Adipocyte (in vitro differentiated cells): ENCODE results near the gene CHSY1.

Experiments
- DNase-seq: peaks from one replicate; pipeline ENCODE4 v3.0.0-alpha.2; 2015; ENCODE audit warnings: low read depth
- H3K27me3 ChIP-seq: replicated peaks from 2 replicates; pipeline ENCODE4 v1.7.0; 2013; ENCODE audit warnings: mild to moderate bottlenecking, low read length, moderate library complexity; ENCODE audit not compliant: control insufficient read depth, insufficient read depth
- H3K36me3 ChIP-seq: 2 replicates; pipeline ENCODE4 v1.7.0; 2013; ENCODE audit warnings: low read length, mild to moderate bottlenecking, moderate library complexity; ENCODE audit not compliant: control insufficient read depth, insufficient read depth, severe bottlenecking
- H3K4me1 ChIP-seq: 2 replicates; pipeline ENCODE4 v1.7.0; 2013; ENCODE audit warnings: mild to moderate bottlenecking, low read length, moderate library complexity; ENCODE audit not compliant: control insufficient read depth, insufficient read depth
- H3K4me3 ChIP-seq: 2 replicates; pipeline ENCODE4 v1.7.0; 2013; ENCODE audit warnings: mild to moderate bottlenecking, low read length, moderate library complexity
- H3K9ac ChIP-seq: 2 replicates; pipeline ENCODE4 v1.7.0; 2013; ENCODE audit warnings: mild to moderate bottlenecking, low read length, moderate library complexity
- H3K9me3 ChIP-seq: 2 replicates; pipeline ENCODE4 v1.7.0; 2013; ENCODE audit warnings: mild to moderate bottlenecking, low read length, moderate library complexity; ENCODE audit not compliant: control insufficient read depth

The CHSY1 gene

DNA sequence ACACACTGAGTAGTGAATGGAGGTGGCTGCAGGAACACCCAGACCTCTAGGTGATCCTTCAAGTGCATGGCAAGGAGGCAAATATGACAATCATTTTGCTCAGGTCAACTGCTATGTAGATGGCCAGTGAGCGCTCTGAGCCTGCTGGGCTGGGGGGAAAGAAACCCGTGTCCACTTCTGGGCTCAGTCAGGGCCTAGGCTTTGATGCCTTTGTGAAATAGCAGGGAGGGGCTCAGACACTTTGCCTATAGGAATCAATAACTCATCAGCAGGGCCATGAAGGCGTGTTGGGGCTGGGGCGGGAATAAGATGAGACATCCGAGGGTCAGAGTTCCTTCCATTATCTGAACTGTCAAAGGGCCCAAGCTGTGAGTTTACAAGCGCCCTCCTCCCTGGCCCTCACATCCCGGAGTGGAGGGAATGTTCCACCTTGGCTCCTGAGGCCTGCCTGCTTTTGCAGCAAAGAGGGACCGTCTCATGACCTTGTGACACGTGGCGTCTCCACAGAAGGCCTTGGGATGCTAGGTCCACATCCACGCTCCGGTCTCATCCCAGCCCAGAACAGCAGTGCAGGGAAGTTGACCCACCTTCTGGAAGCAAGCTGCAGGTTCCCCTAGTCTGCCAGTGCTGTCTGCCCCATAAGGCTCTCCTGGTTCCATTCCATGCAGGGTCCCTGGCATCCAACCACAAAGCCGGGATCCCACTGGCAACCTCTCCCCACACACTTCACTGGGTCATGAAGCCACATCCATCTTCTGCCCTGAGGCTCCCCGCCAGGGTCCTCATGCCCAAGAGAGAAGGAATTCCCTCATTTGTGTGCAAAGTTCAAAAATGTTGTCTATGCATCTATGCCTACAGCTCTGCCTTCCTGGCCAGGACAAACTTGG lies 78.4 kb downstream of the CHSY1 start:
- Histone ChIP-seq H3K4me3 (no peak overlapping the region), H3K36me3 (peaks cover 15% of the 10 kb centered on the region)

GRCh38 chr15:101172501-101173071 lies 79.3 kb downstream of the CHSY1 start:
- Histone ChIP-seq H3K27me3 (no peaks in the 10 kb centered on the region), H3K4me3 (no peak overlapping the region), H3K4me1 (peaks cover 14% of the 10 kb centered on the region), H3K36me3 (peaks cover 6% of the 10 kb centered on the region), H3K9ac (no peak overlapping the region), H3K9me3 (no peaks in the 10 kb centered on the region)
- peak; percentile 35 for DNase-seq

More for the DNA sequence above, 78.4 kb downstream of the CHSY1 start:
- Histone ChIP-seq H3K9ac (no peak overlapping the region), H3K27me3 (no peaks in the 10 kb centered on the region), H3K4me1 (peaks cover 14% of the 10 kb centered on the region), H3K9me3 (no peaks in the 10 kb centered on the region)
- DNase-seq = no peak

DNA sequence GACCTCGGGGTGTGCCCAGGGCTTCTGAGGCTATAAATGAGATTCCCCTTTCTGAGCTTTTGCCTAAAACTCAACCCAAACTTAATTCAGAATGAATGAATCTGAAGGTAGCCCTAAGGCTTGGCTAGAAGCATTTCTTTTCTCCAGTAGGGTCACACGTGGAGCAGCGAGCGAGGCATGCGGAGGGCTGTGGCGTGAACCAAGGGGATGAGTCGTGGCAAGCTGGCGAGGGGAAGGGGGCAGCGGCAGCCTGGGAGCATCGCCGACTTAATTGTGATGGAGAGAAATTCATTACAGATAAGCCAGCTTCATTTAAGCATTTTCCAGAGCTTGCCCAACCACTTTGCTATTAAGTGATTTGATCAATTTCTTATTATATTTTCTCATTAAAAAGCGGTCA lies 79.9 kb downstream of the CHSY1 start:
- H3K4me1 ChIP-seq = peaks cover 14% of the 10 kb centered on the region
- peaks cover under 1% of the 10 kb centered on the region for H3K36me3 ChIP-seq
- H3K9ac ChIP-seq = no peak overlapping the region
- no peaks in the 10 kb centered on the region for H3K9me3 ChIP-seq
- H3K27me3 ChIP-seq = no peaks in the 10 kb centered on the region
- H3K4me3 ChIP-seq = no peak overlapping the region
- DNase-seq = no peak

GRCh38 chr15:101170568-101171350 lies 81.1 kb downstream of the CHSY1 start:
- peak overlapping the region; percentile 14 for H3K9ac ChIP-seq
- peaks cover 11% of the 10 kb centered on the region for H3K9me3 ChIP-seq
- H3K4me1 ChIP-seq = peaks cover 14% of the 10 kb centered on the region
- no peaks in the 10 kb centered on the region for H3K36me3 ChIP-seq
- no peaks in the 10 kb centered on the region for H3K27me3 ChIP-seq
- DNase-seq = no peak
- peak overlapping the region; percentile 14 for H3K4me3 ChIP-seq

DNA sequence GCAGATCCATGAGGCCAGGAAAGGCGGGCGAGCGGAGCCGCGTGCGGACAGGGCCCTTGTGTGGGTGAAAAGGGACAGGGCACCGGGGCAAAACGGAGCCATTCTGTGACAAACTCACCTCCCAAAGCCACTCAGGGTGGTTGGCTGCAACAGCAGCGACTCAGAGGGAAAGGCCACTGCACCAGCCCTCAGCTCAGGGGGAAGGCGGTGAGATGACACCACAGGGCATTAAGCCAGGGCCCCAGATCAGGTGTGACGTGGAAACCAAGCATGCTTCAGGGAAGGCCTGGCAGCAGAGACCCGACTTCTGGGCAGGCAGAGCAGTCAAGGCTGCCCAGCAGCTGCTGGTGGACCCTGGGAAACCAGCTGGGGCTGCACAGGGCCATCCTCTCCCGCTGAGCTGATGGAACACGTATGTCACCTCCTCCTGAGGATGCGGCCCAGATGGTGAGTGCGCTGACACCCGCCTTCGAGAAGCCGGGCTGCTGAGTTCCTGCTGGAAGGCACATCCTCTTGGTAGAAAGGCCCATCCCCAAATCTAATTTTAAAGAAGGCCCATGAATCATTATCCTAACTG lies 82.3 kb downstream of the CHSY1 start:
- no peak overlapping the region for H3K9ac ChIP-seq
- peaks cover 14% of the 10 kb centered on the region for H3K4me1 ChIP-seq
- H3K4me3 ChIP-seq = no peak overlapping the region
- H3K27me3 ChIP-seq = no peaks in the 10 kb centered on the region
- peaks cover 20% of the 10 kb centered on the region for H3K9me3 ChIP-seq
- no peak for DNase-seq
- H3K36me3 ChIP-seq = no peaks in the 10 kb centered on the region

DNA sequence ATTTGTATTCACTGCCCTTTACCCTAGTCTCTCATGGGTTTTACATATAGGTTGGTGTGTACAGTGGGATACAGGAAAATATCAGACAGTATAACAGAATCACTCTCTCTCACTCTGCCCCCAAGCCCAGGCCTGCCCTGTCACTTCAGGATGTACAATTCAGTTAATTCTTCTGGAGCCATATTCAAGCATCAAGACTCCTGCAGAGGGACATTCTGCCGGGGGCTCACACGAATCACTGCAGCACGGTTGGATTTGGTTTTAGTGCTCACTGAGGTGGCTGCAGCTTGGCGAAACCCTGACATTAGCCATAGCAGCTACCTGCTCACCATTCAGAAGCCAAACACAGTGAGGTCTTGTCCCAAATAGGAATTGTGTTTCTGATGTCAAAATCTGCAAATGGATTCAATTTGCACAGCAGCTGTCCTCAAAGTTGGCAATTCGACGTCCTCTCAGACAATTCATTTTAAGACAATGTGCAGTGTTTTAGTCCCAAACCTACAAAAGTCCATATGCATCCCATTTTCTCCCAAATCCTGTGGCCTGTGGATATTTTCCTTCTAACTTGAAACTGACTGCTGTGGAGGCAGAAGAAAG lies 82.9 kb downstream of the CHSY1 start:
- H3K36me3 ChIP-seq = no peaks in the 10 kb centered on the region
- no peak overlapping the region for H3K4me3 ChIP-seq
- no peaks in the 10 kb centered on the region for H3K27me3 ChIP-seq
- no peak overlapping the region for H3K9ac ChIP-seq
- H3K9me3 ChIP-seq = peaks cover 24% of the 10 kb centered on the region
- DNase-seq = no peak
- peaks cover 14% of the 10 kb centered on the region for H3K4me1 ChIP-seq

GRCh38 chr15:101168463-101168824 lies 83.4 kb downstream of the CHSY1 start:
- Histone ChIP-seq H3K4me1 (peaks cover 14% of the 10 kb centered on the region), H3K4me3 (no peak overlapping the region), H3K27me3 (no peaks in the 10 kb centered on the region), H3K36me3 (no peaks in the 10 kb centered on the region), H3K9me3 (peaks cover 24% of the 10 kb centered on the region), H3K9ac (no peak overlapping the region)
- DNase-seq = no peak

GRCh38 chr15:101167753-101168462 lies 83.9 kb downstream of the CHSY1 start:
- no peaks in the 10 kb centered on the region for H3K36me3 ChIP-seq
- peak; percentile 16 for DNase-seq

DNA sequence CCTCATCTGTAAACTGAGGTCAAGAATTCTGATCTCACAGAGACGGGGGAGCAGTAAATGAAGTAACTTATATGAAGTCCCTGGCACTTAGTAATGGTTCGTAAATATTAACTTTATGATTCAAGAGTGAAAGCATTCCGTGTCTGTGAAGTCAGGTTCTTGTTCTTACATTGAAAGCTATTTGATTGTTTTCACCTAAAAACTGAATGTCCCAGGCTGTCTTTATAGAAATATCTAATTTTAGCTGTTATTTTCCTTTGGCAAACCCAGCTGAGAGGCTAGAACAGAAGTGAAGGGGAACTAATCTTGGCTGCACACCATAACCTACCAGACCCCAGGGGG lies 84.5 kb downstream of the CHSY1 start:
- H3K9ac ChIP-seq = no peak overlapping the region
- no peaks in the 10 kb centered on the region for H3K36me3 ChIP-seq
- DNase-seq = no peak
- H3K9me3 ChIP-seq = peaks cover 24% of the 10 kb centered on the region
- no peak overlapping the region for H3K4me3 ChIP-seq
- H3K4me1 ChIP-seq = peaks cover 14% of the 10 kb centered on the region
- H3K27me3 ChIP-seq = no peaks in the 10 kb centered on the region

More at GRCh38 chr15:101167753-101168462, 83.9 kb downstream of the CHSY1 start:
- H3K9ac ChIP-seq = no peak overlapping the region
- H3K9me3 ChIP-seq = peaks cover 24% of the 10 kb centered on the region
- H3K27me3 ChIP-seq = no peaks in the 10 kb centered on the region
- H3K4me3 ChIP-seq = no peak overlapping the region
- peaks cover 14% of the 10 kb centered on the region for H3K4me1 ChIP-seq

DNA sequence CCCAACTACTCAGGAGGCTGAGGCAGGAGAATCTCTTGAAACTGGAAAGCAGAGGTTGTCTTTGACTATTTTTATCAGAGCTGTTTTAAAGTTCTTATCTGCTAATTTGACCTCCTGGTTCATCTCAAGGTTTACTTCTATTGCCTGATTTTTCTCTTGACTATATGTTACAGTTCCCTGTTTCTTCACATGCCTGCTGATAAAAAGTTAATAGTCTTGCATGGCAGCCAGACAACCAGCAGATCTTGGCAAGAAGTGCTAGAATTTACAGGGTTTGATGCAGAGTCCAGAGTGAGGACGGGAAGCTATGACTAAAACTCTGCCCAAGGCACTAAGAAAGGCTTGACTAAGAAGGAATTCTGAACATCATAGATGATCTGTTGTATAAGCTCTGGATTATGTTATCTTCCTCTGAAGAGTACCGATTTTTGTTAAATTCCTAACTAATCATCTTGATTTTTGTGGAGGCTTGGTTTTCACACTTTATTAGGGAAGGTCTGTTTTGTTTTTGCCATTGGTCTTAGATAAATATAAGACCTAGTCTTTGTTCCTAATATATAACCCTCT lies 85.9 kb downstream of the CHSY1 start:
- Histone ChIP-seq H3K4me1 (peaks cover 9% of the 10 kb centered on the region), H3K4me3 (peak overlapping the region; percentile 29), H3K27me3 (no peaks in the 10 kb centered on the region), H3K9ac (no peak overlapping the region), H3K36me3 (no peaks in the 10 kb centered on the region), H3K9me3 (peaks cover 24% of the 10 kb centered on the region)
- DNase-seq = no peak
